GM12865 (cell line): ENCODE results near the gene OR8D4.
"Not testable (repeated sequence)": the region's sequence is repeated elsewhere in the genome, so short reads cannot be mapped to it uniquely, and the experiment has no call there.

Experiments used
- DNase-seq: peaks from one replicate; pipeline ENCODE4 v3.0.0; 2010; ENCODE audit warnings: low read depth
- H3K4me3 ChIP-seq: 2 replicates; pipeline ENCODE4 v1.5.1; 2011; ENCODE audit warnings: mild to moderate bottlenecking, low read depth, low read length, control low read depth
- TF ChIP-seq, protein P1 (sequence below): IDR thresholded peaks from 2 replicates; pipeline ENCODE4 v1.5.1; 2011; ENCODE audit warnings: low read length, control low read depth, low read depth, inconsistent platforms; ENCODE audit not compliant: insufficient read depth; ENCODE audit errors: missing control alignments

Gene OR8D4

DNA sequence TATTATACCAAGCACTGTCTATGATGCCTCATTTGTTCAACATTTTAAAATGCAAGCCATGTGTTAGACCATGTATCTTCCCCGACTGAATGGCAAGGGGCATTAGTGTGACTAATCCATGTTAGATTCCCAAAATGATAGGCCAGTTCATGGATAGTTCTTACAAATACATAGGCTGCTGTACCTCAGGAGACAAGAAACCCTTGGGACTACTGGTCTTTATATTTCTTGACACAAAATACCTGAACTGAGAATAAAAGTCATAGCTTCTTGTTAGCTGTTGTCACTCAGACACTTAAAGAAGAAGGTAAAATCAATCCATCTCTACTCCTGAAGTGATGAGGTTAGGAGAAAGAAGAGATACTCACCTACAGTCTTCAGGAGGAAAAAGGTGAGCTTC lies at the start of gene OR8D4:
Gene OR8D4, plus strand, starts transcription at position 301 of the 400 bp plus-strand sequence. CDS start 4,265 bp downstream, outside the sequence.
- H3K4me3 ChIP-seq, result no peak within 1 kb of the TSS
- no peak for DNase-seq
- TF ChIP-seq, protein P1, sequence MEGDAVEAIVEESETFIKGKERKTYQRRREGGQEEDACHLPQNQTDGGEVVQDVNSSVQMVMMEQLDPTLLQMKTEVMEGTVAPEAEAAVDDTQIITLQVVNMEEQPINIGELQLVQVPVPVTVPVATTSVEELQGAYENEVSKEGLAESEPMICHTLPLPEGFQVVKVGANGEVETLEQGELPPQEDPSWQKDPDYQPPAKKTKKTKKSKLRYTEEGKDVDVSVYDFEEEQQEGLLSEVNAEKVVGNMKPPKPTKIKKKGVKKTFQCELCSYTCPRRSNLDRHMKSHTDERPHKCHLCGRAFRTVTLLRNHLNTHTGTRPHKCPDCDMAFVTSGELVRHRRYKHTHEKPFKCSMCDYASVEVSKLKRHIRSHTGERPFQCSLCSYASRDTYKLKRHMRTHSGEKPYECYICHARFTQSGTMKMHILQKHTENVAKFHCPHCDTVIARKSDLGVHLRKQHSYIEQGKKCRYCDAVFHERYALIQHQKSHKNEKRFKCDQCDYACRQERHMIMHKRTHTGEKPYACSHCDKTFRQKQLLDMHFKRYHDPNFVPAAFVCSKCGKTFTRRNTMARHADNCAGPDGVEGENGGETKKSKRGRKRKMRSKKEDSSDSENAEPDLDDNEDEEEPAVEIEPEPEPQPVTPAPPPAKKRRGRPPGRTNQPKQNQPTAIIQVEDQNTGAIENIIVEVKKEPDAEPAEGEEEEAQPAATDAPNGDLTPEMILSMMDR, result no peak

DNA sequence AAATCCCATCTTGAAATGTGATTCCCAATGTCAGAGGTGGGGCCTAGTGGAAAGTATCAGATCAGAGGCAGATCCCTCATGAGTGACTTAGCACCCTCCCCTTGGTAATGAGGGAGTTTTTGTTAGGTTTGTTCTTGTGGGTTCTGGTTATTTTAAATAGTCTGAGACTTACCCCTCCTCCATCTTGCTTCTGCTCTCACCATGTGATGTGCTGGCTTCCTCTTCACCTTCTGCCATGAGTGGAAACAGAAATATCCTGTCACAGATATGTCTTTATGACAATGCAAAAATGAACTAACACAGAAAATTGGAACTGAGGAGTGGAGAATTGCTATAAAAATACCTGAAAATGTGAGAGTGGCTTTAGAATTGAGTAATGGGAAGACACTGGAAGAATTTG lies 49.6 kb upstream of the OR8D4 start:
- TF ChIP-seq, protein P1, result no peak
- no peak for DNase-seq

DNA sequence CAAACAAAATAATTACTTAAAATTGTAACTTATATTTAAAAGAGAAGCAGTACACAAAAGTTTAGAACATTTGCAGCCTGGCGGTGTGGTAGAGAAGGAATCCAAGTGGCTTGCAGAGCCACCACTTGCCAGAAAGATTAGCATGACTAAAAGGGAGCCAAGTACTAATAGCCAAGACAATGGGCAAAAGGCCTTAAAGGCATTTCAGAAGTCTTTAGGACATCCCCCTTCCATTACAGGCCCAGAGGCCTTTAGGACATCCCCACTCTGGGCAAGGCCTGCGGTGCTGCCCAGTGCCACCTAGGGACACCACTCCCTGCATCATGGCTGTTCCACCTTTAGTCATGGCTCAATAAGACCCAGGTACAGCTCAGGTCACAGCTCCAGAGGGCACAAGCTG lies 48.9 kb upstream of the OR8D4 start:
- TF ChIP-seq, protein P1, result no peak
- DNase-seq, result no peak
- H3K4me3 ChIP-seq, result no peak overlapping the region

More for the DNA sequence above, 49.6 kb upstream of the OR8D4 start:
- no peak overlapping the region for H3K4me3 ChIP-seq

DNA sequence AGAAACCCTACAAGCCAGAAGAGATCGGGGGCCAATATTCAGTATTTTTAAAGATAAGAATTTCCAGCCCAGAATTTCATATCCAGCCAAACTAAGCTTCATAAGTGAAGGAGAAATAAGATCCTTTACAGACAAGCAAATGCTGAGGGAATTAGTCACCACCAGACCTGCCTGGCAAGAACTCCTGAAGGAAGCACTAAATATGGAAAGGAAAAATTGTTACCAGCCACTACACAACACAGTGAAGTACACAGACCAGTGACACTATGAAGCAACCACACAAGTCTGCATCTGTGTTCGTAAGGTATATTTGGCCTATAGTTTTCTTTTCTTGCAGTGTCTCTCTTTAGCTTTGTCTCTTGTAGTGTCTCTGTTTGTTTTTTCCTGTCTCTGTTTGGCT lies 45.5 kb upstream of the OR8D4 start:
- TF ChIP-seq, protein P1, result no peak
- no peak for DNase-seq
- H3K4me3 ChIP-seq, result no peak overlapping the region

DNA sequence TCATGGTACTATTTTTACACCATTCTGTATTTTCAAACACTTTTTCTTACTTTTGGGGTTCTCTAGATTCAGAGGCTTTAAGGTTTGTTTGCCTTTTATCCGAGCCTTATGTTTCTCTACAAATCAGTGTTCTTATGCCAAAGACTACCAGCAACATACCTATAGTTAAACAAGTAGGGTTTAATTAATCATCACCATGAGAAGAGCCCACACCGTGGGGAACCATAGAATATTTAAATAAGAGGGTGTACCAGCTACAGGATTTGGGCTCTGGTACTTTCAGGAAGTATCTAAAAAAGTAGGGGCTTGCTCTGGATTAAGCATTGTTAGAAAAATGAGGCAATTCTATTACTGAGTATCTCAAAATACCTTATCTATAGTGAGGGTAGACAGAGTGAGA lies 42.2 kb upstream of the OR8D4 start:
- DNase-seq, result no peak
- TF ChIP-seq, protein P1, result no peak
- H3K4me3 ChIP-seq, result no peak overlapping the region

DNA sequence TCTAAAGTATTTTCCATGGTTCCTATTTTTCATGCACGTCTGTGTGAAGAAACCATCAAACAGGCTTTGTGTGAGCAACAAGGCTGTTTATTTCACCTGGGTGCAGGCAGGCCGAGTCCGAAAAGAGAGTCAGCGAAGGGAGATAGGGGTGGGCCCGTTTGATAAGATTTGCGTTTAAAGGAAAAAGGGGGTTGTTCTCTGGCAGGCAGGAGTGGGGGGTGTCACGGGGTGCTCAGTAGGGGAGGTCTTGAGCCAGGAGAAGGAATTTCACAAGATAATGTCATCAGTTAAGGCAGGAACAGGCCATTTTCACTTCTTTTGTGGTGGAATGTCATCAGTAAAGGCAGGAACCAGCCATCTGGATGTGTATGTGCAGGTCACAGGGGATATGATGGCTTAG lies 36.7 kb upstream of the OR8D4 start:
- not testable (repeated sequence) for DNase-seq, H3K4me3 ChIP-seq

DNA sequence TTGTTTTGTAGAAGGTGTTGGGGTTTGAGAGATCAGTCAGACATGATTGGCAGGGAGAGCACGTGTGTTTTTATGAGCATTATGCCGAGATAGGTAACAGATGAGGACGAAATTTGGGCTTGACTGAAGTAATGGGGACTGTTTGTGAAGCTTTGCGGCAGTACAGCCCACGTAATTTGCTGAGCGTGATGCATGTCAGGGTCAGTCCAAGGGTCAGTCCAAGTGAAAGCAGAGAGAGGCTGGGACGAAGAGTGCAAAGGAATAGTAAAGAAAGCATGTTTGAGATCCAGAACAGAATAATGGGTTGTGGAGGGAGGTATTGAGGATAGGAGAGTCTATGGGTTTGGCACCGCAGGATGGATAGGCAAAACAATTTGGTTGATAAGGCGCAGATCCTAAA lies 34.2 kb upstream of the OR8D4 start:
- H3K4me3 ChIP-seq, DNase-seq: not testable (repeated sequence)

DNA sequence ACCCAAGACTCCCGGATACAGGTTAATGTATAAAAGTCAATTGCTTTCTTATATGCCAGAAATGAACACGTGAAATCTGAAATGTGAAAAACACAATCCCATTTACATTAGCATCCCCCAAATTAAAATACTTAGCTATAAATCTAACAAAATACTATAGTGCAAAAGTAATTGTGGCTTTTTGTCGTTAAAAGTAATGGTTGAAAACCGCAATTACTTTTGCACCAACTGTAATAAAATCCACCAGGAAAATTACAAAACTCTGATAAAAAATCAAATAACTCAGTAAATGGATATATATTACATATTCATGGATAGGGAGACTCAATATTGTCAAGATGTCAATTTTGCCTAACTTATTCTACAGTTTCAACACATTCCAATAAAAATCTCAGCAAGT lies 21.1 kb upstream of the OR8D4 start:
- DNase-seq, result no peak
- no peak overlapping the region for H3K4me3 ChIP-seq
- TF ChIP-seq, protein P1, result no peak
